ENCODE results near the gene SOX12. TPM values are rescaled to one million over a fixed set of nuclear protein-coding genes. Genes with fewer than 3 reads are reported as not detected.

SOX12 gene
- polyA plus RNA-seq (2013, experiment 1 of 2), result 35.8 TPM
- 40.8 TPM for polyA plus RNA-seq (2013, experiment 2 of 2)

DNA sequence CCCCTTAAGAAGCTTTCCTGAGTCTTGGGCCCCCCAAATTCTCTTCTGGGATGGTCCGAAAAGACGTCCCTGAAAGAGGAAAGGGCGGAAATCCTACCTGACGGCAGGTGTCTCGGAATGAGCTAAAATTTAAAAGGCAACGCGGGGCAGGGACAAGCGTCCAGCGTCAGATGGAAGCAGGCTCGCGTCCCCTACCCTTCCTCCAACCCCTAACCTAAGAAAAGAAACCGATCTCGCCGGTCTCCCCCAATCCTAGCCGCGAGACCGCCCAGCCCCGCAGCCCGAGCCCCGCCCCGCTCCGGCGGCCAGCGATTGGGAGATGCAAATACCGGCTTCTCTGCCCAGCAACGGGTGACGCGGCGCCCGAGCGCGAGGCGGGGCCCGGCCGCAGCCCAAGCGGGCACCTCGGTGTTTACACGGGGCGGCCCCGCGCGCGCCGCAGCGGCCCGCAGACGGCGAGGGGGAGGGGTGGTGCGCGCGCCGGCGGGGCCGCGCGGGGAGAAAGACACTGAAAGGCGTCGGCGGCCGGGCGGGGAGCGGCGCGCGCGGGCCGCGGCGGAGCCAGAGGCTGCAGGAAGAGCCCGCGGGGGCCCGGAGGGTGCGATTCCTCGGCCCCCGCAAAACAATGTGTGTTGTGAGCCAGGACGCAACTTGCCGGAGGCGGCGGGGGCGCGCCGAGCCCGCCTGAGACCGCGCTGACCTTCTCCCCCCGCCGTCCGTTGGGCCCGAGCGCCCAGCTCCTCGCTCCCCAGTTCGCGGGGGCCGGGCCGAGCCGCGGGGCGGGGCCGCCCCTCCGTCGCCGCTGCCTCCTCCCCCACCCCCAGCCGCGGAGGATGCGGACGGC is at the start of gene SOX12:
SOX12 (plus strand) TSS at position 508 of the 844 bp plus-strand sequence. CDS start 373 bp downstream, outside the sequence.
- Histone ChIP-seq H3K9me3 (ENCODE audit: insufficient read depth, low read depth, low read length) (no peaks in the 10 kb centered on the region), H3K4me3 (ENCODE audit: low read length) (peak within 1 kb of the TSS; percentile 96), H3K9ac (ENCODE audit: low read depth, low read length) (peak within 1 kb of the TSS; percentile 95), H3K27ac (ENCODE audit: low read depth, low read length) (peak within 1 kb of the TSS; percentile 98), H3K4me1 (ENCODE audit: insufficient read depth, low read length) (peaks cover 33% of the 10 kb centered on the region), H3K36me3 (ENCODE audit: insufficient read depth, low read length) (peaks cover 11% of the 10 kb centered on the region), H3K27me3 (ENCODE audit: insufficient read depth, low read length) (no peaks in the 10 kb centered on the region)
- WGBS, result under 1% methylated on average over 106 of the region's 106 CpGs

DNA sequence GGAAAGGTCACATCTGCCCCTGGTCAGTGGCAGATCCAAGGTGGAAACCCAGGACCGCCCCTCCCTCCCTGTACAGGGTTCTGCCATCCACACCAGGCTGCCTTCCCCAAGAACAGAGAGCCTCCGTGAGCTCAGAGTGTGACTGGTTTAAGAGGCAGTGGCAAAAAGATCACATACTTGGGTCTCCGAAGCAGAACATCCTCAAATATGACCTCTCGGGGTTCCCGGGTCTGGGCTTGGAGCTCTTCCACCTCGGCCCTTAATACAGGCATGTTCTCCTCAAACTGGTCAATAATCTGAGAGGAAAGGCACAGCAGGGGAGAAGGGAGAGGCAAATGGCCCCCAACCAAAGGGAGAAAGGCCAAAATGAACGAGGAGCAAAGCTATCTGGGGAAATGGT is 49.6 kb upstream of the SOX12 start:
- Histone ChIP-seq H3K4me1 (ENCODE audit: insufficient read depth, low read length) (no peaks in the 10 kb centered on the region), H3K36me3 (ENCODE audit: insufficient read depth, low read length) (peaks cover 26% of the 10 kb centered on the region), H3K9ac (ENCODE audit: low read depth, low read length) (no peak overlapping the region), H3K4me3 (ENCODE audit: low read length) (no peak overlapping the region), H3K27ac (ENCODE audit: low read depth, low read length) (no peak overlapping the region), H3K9me3 (ENCODE audit: insufficient read depth, low read depth, low read length) (no peaks in the 10 kb centered on the region), H3K27me3 (ENCODE audit: insufficient read depth, low read length) (no peaks in the 10 kb centered on the region)
- WGBS, result 95% methylated on average over 6 of the region's 7 CpGs

DNA sequence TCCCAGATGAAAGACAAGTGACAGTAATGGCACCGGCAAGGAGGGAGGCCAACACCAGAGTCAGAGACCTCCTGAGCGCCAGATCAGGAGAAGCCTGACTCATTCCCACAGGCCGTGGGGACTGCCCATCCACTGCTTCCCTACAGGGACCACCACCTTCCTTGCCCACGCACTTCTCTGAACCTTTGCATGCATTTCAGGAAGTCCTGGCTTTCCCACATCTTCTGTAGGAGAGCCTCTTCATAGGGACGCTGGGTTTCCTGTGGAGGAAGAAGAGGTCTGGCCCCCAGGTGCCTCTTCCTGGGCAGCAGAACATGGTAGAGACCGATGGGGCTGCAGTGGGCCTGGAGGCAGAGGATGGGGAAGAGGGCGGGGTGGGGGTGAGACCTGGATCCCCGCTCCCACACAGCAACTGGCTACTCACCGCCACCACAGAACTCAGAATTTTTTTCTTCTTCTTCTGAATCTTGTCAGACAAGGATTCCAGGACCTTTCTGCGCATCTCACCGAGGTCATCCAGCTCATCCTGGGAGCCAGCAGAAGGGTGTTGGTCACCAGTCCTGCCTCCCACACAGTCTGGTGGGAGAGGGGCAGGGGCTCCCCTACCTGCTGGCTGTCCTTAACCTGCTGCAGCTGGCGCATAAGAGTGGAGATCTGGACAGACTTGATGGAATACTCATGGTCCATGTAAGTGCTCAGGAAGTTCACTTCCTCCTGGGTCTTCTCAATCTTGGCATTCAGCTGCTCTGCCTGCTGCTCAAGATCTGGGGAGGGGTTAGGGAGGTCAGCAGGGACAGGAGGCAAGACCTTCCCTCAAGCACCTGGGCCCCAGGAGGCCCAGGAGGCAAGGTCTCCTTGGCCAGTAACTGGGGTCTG is 48.5 kb upstream of the SOX12 start:
- Histone ChIP-seq H3K4me1 (ENCODE audit: insufficient read depth, low read length) (no peaks in the 10 kb centered on the region), H3K4me3 (ENCODE audit: low read length) (no peak overlapping the region), H3K9ac (ENCODE audit: low read depth, low read length) (no peak overlapping the region), H3K27me3 (ENCODE audit: insufficient read depth, low read length) (no peaks in the 10 kb centered on the region), H3K27ac (ENCODE audit: low read depth, low read length) (no peak overlapping the region), H3K36me3 (ENCODE audit: insufficient read depth, low read length) (peaks cover 30% of the 10 kb centered on the region), H3K9me3 (ENCODE audit: insufficient read depth, low read depth, low read length) (no peaks in the 10 kb centered on the region)
- WGBS, result 94% methylated on average over 12 of the region's 12 CpGs

DNA sequence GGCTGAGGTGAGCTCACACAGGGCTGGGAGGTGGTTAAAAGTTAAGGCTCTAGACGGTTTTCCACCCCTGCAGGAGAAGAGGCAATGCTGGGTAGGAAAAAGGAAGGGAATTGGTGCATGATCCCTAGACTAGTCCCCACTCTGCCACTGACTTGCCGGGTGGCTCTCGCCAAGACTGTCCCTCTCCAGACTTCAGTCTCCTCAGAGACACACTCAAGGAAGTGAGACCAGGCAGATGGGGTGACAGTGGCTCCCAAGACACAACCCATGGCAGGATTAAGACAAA is 47.9 kb upstream of the SOX12 start:
- Histone ChIP-seq H3K9ac (ENCODE audit: low read depth, low read length) (no peak overlapping the region), H3K36me3 (ENCODE audit: insufficient read depth, low read length) (peaks cover 33% of the 10 kb centered on the region)
- 38% methylated on average over 2 of the region's 3 CpGs for WGBS

DNA sequence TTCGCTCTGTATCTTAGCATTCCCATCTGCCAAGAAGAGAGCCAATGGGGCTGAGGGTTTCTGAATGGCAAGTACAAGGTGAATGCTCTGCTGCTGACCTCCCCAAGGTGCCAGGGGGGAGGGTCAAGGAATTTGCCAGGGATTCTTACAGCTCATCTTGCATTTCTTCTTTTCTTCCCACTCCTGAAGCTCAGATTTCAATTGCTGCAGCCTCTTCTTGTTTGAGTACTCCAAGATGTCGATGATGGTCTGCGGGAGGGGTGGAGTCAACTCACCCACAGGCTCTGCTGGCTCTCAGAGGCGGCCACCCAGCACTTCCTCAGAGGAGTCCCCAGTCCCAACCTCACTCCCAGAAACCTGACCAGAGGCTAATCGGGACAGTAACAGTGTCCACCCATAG is 47.2 kb upstream of the SOX12 start:
- Histone ChIP-seq H3K4me3 (ENCODE audit: low read length) (peak overlapping the region; percentile 50), H3K36me3 (ENCODE audit: insufficient read depth, low read length) (peaks cover 33% of the 10 kb centered on the region), H3K27me3 (ENCODE audit: insufficient read depth, low read length) (no peaks in the 10 kb centered on the region), H3K9me3 (ENCODE audit: insufficient read depth, low read depth, low read length) (no peaks in the 10 kb centered on the region), H3K27ac (ENCODE audit: low read depth, low read length) (peak overlapping the region; percentile 25; the same call in 1 of the 2 replicates), H3K9ac (ENCODE audit: low read depth, low read length) (peak overlapping the region; percentile 29; the same call in 1 of the 2 replicates), H3K4me1 (ENCODE audit: insufficient read depth, low read length) (no peaks in the 10 kb centered on the region)
- 61% methylated on average over 5 of the region's 5 CpGs for WGBS

More for the DNA sequence above, 47.9 kb upstream of the SOX12 start:
- Histone ChIP-seq H3K27ac (ENCODE audit: low read depth, low read length) (no peak overlapping the region), H3K4me3 (ENCODE audit: low read length) (no peak overlapping the region), H3K4me1 (ENCODE audit: insufficient read depth, low read length) (no peaks in the 10 kb centered on the region), H3K9me3 (ENCODE audit: insufficient read depth, low read depth, low read length) (no peaks in the 10 kb centered on the region), H3K27me3 (ENCODE audit: insufficient read depth, low read length) (no peaks in the 10 kb centered on the region)

DNA sequence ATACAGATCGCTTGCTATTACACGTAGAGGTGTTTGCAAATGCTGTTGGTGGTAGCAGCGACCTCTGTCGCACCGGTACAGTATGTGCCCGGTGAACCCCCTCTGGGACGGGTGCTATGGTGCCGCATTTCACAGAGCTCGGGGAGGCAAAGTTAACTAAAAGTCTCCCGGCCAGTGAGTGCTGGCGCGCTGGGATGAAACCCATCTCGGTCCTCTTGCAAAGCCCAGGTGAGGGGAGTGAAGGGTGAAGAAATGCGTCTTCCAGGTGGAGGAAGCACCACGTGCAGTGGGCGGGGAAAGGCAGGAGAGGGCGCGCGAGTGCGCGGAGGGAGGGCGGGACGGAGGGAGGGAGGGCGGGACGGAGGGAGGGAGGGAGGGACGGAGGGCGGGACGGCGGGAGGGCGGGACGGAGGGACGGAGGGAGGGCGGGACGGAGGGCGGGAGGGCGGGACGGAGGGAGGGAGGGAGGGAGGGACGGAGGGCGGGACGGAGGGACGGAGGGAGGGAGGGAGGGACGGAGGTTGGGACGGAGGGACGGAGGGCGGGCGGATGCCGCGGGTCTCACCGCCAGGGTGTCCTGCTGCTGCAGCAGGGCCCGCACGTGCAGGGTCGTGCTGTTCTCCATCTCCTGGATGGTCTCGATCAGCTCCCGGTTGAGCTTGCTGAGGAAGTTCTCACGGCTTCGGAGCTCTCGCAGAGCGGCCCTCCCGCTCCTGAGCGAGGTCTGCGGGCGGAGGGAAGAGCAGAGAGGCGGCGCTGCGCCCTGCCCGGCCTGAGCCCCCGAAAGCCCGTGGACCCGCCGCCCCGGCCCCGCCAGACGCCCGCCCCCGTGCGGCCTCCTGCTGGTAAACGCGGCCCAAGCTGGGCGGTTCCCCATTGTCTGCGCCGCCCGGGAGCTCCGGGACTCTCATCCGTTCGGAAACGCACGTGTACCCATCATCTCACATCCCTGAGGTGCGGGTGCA is 46.5 kb upstream of the SOX12 start:
- Histone ChIP-seq H3K4me3 (ENCODE audit: low read length) (peak overlapping the region; percentile 50), H3K36me3 (ENCODE audit: insufficient read depth, low read length) (peaks cover 37% of the 10 kb centered on the region), H3K27ac (ENCODE audit: low read depth, low read length) (peak overlapping the region; percentile 25; the same call in 1 of the 2 replicates), H3K9me3 (ENCODE audit: insufficient read depth, low read depth, low read length) (no peaks in the 10 kb centered on the region), H3K9ac (ENCODE audit: low read depth, low read length) (peak overlapping the region; percentile 29; the same call in 1 of the 2 replicates), H3K27me3 (ENCODE audit: insufficient read depth, low read length) (no peaks in the 10 kb centered on the region), H3K4me1 (ENCODE audit: insufficient read depth, low read length) (no peaks in the 10 kb centered on the region)
- 9% methylated on average over 63 of the region's 88 CpGs for WGBS

DNA sequence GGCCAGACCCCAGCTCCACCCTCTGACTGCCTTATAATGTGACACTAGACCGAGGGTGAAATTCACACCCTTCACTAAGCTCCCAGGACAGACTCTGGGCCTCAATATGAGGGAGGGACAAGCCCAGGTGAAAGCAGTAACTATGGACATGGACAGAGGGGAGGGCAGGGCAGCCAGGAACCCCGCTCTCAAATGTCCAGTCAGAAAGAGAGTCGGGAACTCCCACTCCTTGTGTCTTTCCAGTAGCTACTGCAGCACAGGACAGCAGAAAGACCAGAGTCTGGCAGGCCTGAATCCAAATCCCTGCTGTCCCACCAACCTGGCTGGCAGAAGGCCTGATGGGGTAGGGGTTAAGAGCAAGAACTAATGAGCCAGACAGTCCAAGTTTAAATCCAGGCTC is 41.2 kb upstream of the SOX12 start:
- Histone ChIP-seq H3K27ac (ENCODE audit: low read depth, low read length) (no peak overlapping the region), H3K9ac (ENCODE audit: low read depth, low read length) (no peak overlapping the region), H3K27me3 (ENCODE audit: insufficient read depth, low read length) (no peaks in the 10 kb centered on the region), H3K4me3 (ENCODE audit: low read length) (no peak overlapping the region), H3K4me1 (ENCODE audit: insufficient read depth, low read length) (no peaks in the 10 kb centered on the region), H3K9me3 (ENCODE audit: insufficient read depth, low read depth, low read length) (no peaks in the 10 kb centered on the region), H3K36me3 (ENCODE audit: insufficient read depth, low read length) (peaks cover 12% of the 10 kb centered on the region; the same call in 1 of the 2 replicates)
- WGBS, result 59% methylated on average over 3 of the region's 3 CpGs

DNA sequence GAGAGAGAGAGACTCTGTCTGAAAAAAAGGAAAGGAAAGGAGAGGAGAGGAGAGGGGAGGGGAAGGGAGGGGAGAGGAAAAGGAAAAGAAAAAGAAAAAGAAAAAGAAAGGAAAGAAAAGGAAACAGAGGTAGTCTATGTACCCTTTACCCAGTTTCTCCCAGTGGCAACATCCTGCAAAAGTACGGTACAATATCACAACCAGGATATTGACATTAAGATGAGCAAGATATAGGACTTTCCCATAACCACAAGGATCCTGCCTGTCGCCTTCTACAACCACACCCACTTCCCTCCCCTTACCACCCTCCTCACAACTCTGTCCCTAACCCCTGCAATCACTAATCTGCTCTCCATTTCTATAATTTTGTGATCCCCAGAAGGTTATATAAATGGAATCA is 38.8 kb upstream of the SOX12 start:
- 86% methylated on average over 2 of the region's 2 CpGs for WGBS
- H3K36me3 ChIP-seq (ENCODE audit: insufficient read depth, low read length), result peaks cover 8% of the 10 kb centered on the region; the same call in 1 of the 2 replicates

DNA sequence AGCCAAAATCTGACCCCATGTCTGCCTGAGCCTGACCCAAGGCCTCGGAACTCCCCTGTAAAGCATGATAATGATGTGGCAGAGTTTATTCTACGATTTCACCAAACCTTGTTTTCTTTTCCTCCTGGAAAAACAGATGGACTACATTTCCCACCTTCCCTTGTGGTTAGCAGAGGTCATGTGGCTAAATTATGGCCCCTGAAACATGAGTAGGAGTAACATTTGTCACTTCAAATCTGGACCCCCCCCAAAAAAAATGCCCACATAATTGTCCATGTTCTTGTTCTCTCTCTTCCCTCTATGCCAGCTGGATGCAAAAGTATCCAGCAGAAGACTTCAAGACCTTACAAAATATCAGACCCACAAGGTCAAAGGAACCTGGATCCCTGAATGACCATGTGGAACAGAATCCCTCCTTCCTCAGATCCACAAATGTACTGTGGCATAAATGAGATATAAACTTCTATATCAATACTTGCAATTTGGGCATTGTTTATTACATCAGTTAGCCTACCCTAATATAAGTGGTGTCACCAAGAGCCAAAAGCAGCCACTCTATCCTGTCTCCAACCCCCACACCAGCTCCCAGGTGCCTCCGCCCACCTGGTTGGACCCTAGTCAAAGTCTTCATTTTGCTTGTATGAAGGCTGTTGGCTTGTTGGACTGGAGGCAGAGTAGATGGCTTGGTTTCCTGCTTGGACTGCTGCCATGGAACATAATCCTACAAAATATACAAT is 36.2 kb upstream of the SOX12 start:
- Histone ChIP-seq H3K9me3 (ENCODE audit: insufficient read depth, low read depth, low read length) (no peaks in the 10 kb centered on the region), H3K36me3 (ENCODE audit: insufficient read depth, low read length) (no peaks in the 10 kb centered on the region), H3K9ac (ENCODE audit: low read depth, low read length) (no peak overlapping the region), H3K27ac (ENCODE audit: low read depth, low read length) (no peak overlapping the region), H3K4me3 (ENCODE audit: low read length) (peak overlapping the region; percentile 91), H3K4me1 (ENCODE audit: insufficient read depth, low read length) (peaks cover 11% of the 10 kb centered on the region; the same call in 1 of the 2 replicates), H3K27me3 (ENCODE audit: insufficient read depth, low read length) (peaks cover 12% of the 10 kb centered on the region)
- WGBS, result 100% methylated on average over 1 of the region's 3 CpGs

More for the DNA sequence above, 38.8 kb upstream of the SOX12 start:
- peaks cover 9% of the 10 kb centered on the region; the same call in 1 of the 2 replicates for H3K4me1 ChIP-seq (ENCODE audit: insufficient read depth, low read length)
- H3K27ac ChIP-seq (ENCODE audit: low read depth, low read length), result no peak overlapping the region
- no peak overlapping the region for H3K9ac ChIP-seq (ENCODE audit: low read depth, low read length)
- peaks cover 5% of the 10 kb centered on the region for H3K27me3 ChIP-seq (ENCODE audit: insufficient read depth, low read length)
- H3K9me3 ChIP-seq (ENCODE audit: insufficient read depth, low read depth, low read length), result no peaks in the 10 kb centered on the region
- H3K4me3 ChIP-seq (ENCODE audit: low read length), result no peak overlapping the region

DNA sequence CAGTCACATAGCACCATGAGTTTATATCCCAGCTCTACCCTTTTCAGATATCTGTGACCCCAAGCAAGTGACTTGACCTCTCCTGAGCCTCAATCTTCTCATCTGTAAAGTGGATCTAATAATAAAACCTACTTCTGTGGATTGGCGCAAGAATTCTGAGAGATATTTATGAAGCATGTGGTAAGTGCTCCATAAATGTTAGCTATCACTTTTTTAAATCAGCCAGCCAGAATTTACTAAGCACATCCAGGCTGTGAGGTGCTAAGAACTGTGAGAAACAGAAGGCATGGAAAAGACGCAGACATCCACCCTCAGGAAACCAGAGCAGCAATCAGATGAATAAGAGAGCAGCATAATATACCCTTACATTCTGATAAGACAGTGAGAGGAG is 35.7 kb upstream of the SOX12 start:
- peaks cover 17% of the 10 kb centered on the region for H3K27me3 ChIP-seq (ENCODE audit: insufficient read depth, low read length)
- peak overlapping the region; percentile 91 for H3K4me3 ChIP-seq (ENCODE audit: low read length)
- no peaks in the 10 kb centered on the region for H3K9me3 ChIP-seq (ENCODE audit: insufficient read depth, low read depth, low read length)
- peak overlapping the region; percentile 79; the same call in 1 of the 2 replicates for H3K27ac ChIP-seq (ENCODE audit: low read depth, low read length)
- H3K36me3 ChIP-seq (ENCODE audit: insufficient read depth, low read length), result no peaks in the 10 kb centered on the region
- WGBS, result 60% methylated on average over 1 of the region's 2 CpGs
- H3K4me1 ChIP-seq (ENCODE audit: insufficient read depth, low read length), result peaks cover 11% of the 10 kb centered on the region; the same call in 1 of the 2 replicates
- H3K9ac ChIP-seq (ENCODE audit: low read depth, low read length), result peak overlapping the region; percentile 76
